Activated gamma-delta T cell treated with Interleukin-2 at 50 U/mL for 16 hours (primary cell): Measurements from ENCODE around the gene CSRNP2.

Experiments used
- DNase-seq: peaks from one replicate; pipeline ENCODE4 v3.0.0-alpha.2; 2020

The CSRNP2 gene

DNA sequence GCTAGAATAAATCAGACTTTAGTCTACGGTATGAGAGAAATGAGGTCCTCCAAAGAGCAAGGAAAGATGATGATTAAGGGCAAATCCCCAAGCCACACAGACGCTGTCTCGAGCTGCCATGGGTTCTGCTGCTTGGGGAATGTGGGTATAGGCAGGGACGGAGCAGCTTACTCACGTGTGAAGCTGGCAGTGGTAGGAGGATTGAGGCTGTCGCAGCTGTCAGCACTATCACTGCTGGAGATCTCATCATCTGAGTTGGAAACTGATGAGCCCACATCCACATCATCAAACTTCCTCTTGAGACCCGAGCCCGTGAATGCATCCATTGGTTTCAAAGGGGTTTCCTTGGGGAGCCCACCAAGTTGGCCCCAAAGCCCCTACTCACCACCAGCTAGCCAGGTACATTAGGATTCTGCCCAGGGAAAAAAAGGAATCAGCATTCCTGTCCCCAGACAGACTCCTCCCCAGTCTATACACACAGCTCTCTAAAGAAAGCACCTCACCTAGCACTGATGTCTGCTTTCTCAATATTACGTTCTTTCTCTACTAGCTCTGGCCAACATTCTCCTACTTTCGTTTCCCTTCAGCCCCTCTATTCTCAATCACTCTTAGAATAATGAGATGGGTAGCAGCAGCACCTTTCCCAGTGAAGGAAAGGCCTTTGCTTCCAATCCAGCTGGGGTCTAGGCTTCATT, 7.0 kb downstream of the CSRNP2 start:
- no peak for DNase-seq

DNA sequence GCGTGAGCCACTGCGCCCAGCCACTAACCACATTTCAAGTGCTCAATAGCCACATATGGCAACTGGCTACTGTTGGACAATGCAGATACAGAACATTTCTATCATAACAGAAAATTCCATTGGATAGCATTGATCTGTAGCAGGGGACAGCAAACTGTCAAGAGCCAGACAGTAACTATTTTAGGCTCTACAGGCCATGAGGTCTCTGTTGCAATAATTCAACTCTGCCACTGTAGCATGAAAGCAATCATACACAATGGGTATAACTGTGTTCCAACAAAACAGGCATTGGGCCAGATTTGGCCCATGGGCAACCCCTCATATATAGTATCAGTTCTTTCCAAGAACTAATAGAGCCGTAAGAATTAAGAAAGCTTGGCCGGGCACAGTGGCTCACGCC, 8.0 kb downstream of the CSRNP2 start:
- DNase-seq = no peak

DNA sequence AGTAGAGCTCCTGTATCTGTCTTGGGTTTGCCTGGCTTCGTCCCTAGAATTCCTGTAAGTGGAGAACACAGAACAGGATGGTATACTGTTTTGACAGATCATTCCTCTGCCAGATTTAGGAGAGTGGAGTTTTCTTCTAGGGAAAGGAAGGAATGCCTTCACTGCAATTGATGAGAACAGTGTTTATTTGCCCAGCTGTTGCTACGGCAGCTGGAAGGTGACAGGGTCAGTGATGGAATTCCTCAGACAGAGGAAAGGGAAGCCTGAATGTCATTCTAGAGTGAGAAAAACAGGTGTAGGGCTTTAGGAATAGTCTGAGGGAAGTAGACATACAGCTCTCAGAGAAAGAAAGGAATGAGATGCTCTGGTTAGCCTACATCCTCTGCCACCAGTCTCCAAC, 11.7 kb downstream of the CSRNP2 start:
- no peak for DNase-seq

DNA sequence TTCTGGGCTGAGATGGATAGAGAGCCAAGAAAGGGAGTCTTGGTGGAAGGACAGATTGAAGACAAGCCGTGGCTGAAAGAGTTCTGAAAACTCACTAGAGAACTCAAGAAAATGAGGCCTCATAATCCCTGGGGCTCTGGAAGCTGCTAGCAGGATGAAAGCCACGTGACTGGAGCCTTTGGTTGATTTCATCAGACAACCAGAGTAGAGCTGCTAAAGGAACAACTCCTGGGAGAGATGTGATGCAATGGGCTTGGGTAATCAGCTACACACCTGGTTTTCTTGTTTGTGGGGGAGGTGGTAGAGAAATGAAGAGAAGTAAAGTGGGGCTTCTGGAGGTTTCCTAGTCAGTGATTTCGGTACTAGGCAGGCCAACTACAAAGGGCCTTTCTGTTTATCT, 13.4 kb downstream of the CSRNP2 start:
- no peak for DNase-seq

DNA sequence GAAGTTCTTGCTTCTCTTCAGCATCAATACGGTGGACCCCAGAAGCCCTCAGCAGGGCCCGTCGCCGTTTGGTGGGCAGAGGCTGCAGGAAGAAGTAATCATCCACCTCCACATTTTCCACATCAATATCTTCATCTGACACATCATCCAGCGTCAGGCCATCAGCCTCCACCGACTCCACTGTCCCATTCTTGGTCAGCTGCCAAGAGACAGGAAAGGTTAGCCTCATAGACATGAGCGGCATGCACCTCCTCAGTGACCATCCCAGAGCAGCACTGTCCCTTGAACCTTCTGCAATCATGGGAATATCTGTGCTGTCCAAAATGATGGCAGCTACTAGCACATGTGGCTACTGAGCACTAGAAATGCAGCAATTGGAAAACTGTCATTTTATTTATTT, 15.6 kb downstream of the CSRNP2 start:
- no peak for DNase-seq

DNA sequence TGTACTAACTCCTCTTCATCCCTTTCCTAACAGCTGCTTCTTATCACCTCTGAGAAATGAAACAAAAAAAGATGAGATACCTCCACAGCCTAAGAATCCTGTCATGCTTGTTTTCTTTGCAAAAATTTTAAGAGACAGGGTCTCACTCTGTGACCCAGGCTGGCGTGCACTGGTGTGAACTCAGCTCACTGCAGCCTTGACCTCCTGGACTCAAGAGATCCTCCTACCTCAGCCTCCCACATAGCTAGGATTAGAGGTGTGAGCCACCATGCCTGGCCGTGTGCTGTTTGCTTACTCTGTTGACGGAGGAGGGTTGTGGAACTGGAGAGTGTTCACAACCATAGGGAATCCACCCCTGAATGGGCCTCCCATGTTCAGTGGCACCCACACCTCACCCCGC, 16.2 kb downstream of the CSRNP2 start:
- no peak for DNase-seq

- no peak for DNase-seq
Measured at GRCh38 chr12:51065530-51065929, 17.9 kb downstream of the CSRNP2 start.

- DNase-seq = no peak
Measured at GRCh38 chr12:51062631-51063397, 20.6 kb downstream of the CSRNP2 start.

GRCh38 chr12:51059086-51059485, 24.3 kb downstream of the CSRNP2 start:
- no peak for DNase-seq

GRCh38 chr12:51056242-51056641, 27.2 kb downstream of the CSRNP2 start:
- no peak for DNase-seq

DNA sequence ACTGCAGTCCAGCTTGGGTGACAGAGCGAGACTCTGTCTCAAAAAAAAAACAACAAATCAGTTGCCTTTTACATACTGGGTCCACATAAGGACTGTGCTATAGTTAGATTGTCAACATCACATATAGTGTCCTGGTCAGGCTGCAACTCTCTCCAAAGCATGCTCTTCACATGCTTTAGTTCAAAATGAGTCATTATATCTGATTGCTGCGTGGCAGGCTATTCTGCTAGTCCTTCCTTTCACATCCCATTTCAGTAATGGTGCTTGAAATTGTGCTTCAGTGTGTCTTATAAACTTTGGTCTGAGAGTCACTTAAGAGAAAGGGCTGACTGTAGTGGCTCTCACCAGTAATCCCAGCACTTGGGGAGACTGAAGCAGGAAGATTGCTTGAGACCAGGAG, 28.3 kb downstream of the CSRNP2 start:
- no peak for DNase-seq

DNA sequence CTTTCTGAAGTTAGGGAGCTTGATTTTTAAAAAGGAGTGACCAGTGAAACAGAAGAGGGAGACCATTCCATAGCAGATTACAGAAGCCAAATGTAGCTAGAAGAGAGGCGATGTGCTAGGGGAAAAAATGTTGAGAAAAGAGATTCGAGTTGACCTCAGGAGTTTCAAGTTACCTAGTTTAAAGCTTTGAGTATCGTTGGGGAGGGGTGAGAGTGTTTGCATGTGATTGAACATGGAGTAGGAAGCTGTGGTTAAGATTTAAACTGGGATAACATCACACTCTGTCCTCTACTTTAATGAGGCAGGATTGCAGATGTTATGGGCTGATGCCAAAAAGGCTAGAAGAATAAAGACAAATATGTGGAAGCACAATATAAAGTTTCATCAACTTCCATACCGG, 31.6 kb downstream of the CSRNP2 start:
- DNase-seq = no peak

DNA sequence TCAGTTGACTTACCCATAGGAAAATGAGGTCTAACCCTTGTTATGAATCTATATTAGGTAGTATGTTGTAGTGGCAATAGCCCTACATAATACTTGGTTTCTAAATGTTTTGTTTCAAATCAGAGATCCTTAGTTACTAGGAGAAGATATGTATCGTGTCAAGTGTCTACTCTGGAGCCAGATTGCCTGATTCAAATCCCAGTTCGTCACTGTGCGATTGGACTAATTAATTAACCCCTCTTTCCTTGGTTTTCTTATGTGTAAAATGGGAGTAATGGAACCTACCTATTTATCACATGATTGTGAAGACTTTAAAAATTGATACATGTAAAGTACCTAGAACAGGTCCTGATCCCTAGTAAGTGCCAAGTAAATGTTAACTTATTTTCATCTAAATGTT, 33.9 kb downstream of the CSRNP2 start:
- no peak for DNase-seq

DNA sequence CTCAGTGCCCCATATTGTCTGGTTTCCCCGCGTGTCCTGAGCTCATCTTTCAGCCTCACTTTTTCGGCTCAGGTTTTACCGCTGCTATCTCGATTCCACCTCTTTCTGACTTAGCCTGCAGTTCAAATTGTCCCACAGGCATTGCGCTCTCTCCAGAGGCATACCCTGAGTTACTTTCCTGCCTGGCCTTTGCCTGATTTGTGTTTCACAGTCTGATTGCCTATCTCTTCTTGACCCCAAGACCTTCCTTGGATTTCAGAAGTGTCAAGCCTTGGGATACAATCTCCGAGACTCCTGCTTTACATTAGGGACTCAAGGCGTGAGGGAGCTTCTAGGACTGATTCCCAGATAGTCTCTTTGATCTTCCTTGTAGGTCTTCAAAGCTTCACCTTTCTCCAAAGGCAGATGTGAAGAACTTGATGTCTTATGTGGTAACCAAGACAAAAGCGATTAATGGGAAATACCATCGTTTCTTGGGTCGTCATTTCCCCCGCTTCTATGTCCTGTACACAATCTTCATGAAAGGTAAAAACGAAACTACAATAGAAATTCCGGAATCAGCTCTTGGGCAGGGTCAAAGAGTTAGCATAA, 34.6 kb downstream of the CSRNP2 start:
- DNase-seq = no peak

- DNase-seq = peak; percentile 85
Measured at GRCh38 chr12:51047655-51048540, 35.5 kb downstream of the CSRNP2 start, which contains the start of gene LETMD1. Gene LETMD1, plus strand, starts transcription at chr12:51048327. Its CDS starts 30 bp downstream, at chr12:51048357.

GRCh38 chr12:51036279-51036678, 47.1 kb downstream of the CSRNP2 start:
- no peak for DNase-seq

DNA sequence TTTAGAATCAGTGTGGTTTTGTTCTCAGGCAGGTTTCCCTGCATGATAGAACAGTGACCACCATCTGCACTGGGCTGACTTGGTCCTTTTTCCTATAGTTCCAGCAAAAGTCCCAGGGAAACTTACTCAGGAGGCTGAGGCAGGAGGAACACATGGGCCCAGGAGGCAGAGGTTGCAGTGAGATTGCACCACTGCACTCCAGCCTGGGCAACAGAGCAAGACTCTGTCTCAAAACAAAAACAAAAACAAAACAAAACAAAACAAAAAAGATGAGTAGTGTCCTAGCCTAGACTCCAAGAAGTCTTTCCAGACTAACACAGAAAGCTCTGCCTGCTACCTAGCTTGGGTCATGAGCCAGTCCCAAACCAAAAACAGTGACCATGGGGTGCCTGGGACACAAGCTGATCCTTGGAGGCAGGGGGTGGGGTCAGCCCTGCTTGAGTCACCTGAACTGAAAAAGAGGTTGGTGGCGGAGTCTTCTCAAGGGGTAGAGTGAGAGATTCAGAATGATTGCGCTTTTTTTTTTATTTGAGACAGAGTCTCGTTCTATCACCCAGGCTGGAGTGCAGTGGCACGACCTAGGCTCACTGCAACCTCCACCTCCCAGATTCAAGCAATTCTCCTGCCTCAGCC, 49.8 kb downstream of the CSRNP2 start:
- DNase-seq = no peak

DNA sequence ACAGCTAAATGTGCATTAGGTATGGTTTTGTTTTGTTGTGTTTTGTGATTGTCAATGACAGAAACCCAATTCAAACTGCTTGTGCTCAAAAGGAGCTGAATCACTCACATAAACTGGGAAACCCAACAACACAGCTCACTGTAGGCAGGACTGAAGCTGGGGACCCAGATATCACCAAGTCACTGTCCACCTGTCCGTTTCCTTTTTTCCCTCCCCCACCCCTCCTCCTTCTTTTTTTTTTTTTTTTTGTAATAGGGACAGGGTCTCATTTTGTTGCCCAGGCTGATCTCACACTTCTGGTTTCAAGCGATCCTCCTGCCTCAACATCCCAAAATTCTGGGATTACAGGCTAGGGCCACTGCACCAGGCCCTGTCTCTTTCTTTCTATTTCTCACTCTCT, 50.3 kb downstream of the CSRNP2 start:
- DNase-seq = no peak

- no peak for DNase-seq
Measured at GRCh38 chr12:51028813-51029150, 54.6 kb downstream of the CSRNP2 start.

DNA sequence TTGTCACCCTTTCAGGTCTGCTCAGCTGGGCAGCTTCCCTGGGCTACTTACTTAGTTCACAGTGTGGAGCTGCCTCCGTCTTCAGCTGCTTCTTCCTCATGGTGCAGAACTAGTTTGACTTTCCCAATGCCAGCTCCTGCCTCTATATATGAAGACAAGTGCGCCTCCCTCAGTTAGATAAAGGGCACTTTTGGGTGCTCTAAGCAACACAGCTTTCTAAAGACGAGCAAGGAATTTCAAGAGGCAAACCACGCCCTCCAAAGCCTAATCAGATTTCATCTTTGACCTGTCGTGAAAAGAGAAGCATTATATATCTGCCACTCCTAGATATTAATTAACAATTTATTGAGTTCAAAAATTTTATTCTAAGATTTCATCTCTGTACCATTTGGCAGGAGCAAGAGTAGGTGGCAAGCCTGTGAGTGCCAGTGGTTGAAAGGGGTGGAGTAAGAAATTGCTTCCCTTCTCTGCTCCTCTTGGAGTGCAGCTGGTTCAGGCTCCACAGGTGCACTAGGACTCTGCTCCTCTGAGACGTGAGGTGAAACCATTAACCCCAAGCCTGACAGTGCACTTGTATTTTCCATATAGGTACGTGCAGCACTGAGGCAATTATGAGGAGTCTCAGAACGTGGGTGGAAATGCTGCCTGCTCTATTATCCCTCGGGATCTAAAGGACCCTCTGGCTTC, 55.1 kb downstream of the CSRNP2 start:
- DNase-seq = no peak

GRCh38 chr12:51027342-51027835, 56.0 kb downstream of the CSRNP2 start:
- no peak for DNase-seq
